SU-DHL-6 (cell line): ENCODE data around the gene SLX4IP.
"Not testable (repeated sequence)": the region's sequence is repeated elsewhere in the genome, so short reads cannot be mapped to it uniquely, and the experiment has no call there.

Experiments used
- H2AFZ ChIP-seq: fragments of 200-600 bp; sonication (generic); 2 replicates; pipeline ENCODE4 v1.6.1; 2014; ENCODE audit warnings: low read depth, mild to moderate bottlenecking, moderate library complexity, mixed read lengths, antibody characterized with exemption, low read length; ENCODE audit not compliant: severe bottlenecking
- H3F3A ChIP-seq: fragments of 200-600 bp; shearing (Covaris generic); 2 replicates; pipeline ENCODE4 v1.6.0; 2016; ENCODE audit warnings: antibody characterized with exemption, mild to moderate bottlenecking; ENCODE audit not compliant: insufficient read depth
- H3K27ac ChIP-seq: fragments of 200-600 bp; sonication (generic); 2 replicates; pipeline ENCODE4 v1.5.1; 2016; ENCODE audit warnings: low read depth, mild to moderate bottlenecking, low read length, moderate library complexity, mixed read lengths
- H3K27me3 ChIP-seq: fragments of 200-600 bp; sonication (generic), shearing (Covaris generic); 2 replicates; pipeline ENCODE4 v1.6.0; 2014; ENCODE audit warnings: mild to moderate bottlenecking, low read length
- H3K36me3 ChIP-seq: fragments of 200-600 bp; sonication (generic); 2 replicates; pipeline ENCODE4 v1.6.1; 2014; ENCODE audit warnings: mild to moderate bottlenecking, low read length, mixed read lengths
- H3K4me2 ChIP-seq: fragments of 300-600, 200-600 bp; shearing (Covaris generic), sonication (generic); 2 replicates; pipeline ENCODE4 v1.6.0; 2014; ENCODE audit warnings: low read length, low read depth, mild to moderate bottlenecking; ENCODE audit not compliant: poor library complexity, severe bottlenecking
- H3K4me3 ChIP-seq: fragments of 200-600 bp; sonication (generic); 2 replicates; pipeline ENCODE4 v1.5.1; 2014; ENCODE audit warnings: antibody characterized with exemption, low read length, mild to moderate bottlenecking, mixed read lengths; ENCODE audit not compliant: insufficient read depth, poor library complexity, severe bottlenecking
- H3K79me2 ChIP-seq: fragments of 200-600 bp; sonication (generic); 2 replicates; pipeline ENCODE4 v1.6.1; 2014; ENCODE audit warnings: mild to moderate bottlenecking, low read length, moderate library complexity; ENCODE audit not compliant: insufficient read depth
- H3K9ac ChIP-seq: fragments of 200-600 bp; sonication (generic); 2 replicates; pipeline ENCODE4 v1.7.0; 2014; ENCODE audit warnings: mild to moderate bottlenecking, low read length
- H3K9me2 ChIP-seq: fragments of 200-600 bp; sonication (generic); replicated peaks from 2 replicates; pipeline ENCODE4 v1.6.1; 2014; ENCODE audit warnings: low read length; ENCODE audit not compliant: insufficient read depth
- H3K9me3 ChIP-seq: fragments of 200-600 bp; sonication (generic); 2 replicates; pipeline ENCODE4 v1.6.1; 2014; ENCODE audit warnings: low read length, mixed read lengths; ENCODE audit not compliant: insufficient read depth
- H4K20me1 ChIP-seq: fragments of 200-600 bp; sonication (generic); 2 replicates; pipeline ENCODE4 v1.6.1; 2014; ENCODE audit warnings: low read depth, mild to moderate bottlenecking, antibody characterized with exemption, low read length, moderate library complexity, mixed read lengths
- CTCF ChIP-seq: fragments of 200-600 bp; sonication (generic); IDR thresholded peaks from one replicate; pipeline ENCODE4 v1.5.1; 2017; ENCODE audit warnings: antibody characterized with exemption, mild to moderate bottlenecking, low read length, moderate library complexity; ENCODE audit not compliant: insufficient read depth, poor library complexity, severe bottlenecking
- EZH2phosphoT487 ChIP-seq: fragments of 200-600 bp; sonication (generic), shearing (Covaris generic); conservative IDR thresholded peaks from 2 replicates; pipeline ENCODE4 v1.6.1; 2018; ENCODE audit warnings: mild to moderate bottlenecking, antibody characterized with exemption, low read length, moderate library complexity, mixed read lengths

The SLX4IP gene

GRCh38 chr20:10584371-10584770 lies 149.3 kb downstream of the SLX4IP start:
- H3K9me2 ChIP-seq, result no peaks in the 10 kb centered on the region
- H2AFZ ChIP-seq, result no peak overlapping the region
- no peak overlapping the region for H3K4me2 ChIP-seq
- H3F3A ChIP-seq, result no peaks in the 10 kb centered on the region; the same call in 1 of the 2 replicates
- no peaks in the 10 kb centered on the region for H3K79me2 ChIP-seq
- H4K20me1 ChIP-seq, result no peaks in the 10 kb centered on the region; the same call in 1 of the 2 replicates
- no peaks in the 10 kb centered on the region for H3K9me3 ChIP-seq
- H3K36me3 ChIP-seq, result no peaks in the 10 kb centered on the region
- no peak overlapping the region for H3K27ac ChIP-seq
- no peak overlapping the region for H3K4me3 ChIP-seq
- H3K27me3 ChIP-seq, result no peaks in the 10 kb centered on the region
- no peak overlapping the region for H3K9ac ChIP-seq
- no peak for TF ChIP-seq CTCF
- no peak for TF ChIP-seq EZH2phosphoT487

- H3K27ac ChIP-seq, result no peak overlapping the region
- H3K27me3 ChIP-seq, result no peaks in the 10 kb centered on the region
- H3K4me2 ChIP-seq, result no peak overlapping the region
- no peak overlapping the region for H3K9ac ChIP-seq
- H3K79me2 ChIP-seq, result no peaks in the 10 kb centered on the region
- no peaks in the 10 kb centered on the region for H3K9me2 ChIP-seq
- no peak for TF ChIP-seq EZH2phosphoT487
- no peak for TF ChIP-seq CTCF
- H4K20me1 ChIP-seq, result no peaks in the 10 kb centered on the region; the same call in 1 of the 2 replicates
- no peaks in the 10 kb centered on the region for H3K9me3 ChIP-seq
- no peak overlapping the region for H3K4me3 ChIP-seq
- no peak overlapping the region for H2AFZ ChIP-seq
- no peaks in the 10 kb centered on the region for H3K36me3 ChIP-seq
- no peaks in the 10 kb centered on the region; the same call in 1 of the 2 replicates for H3F3A ChIP-seq
Measured at GRCh38 chr20:10585308-10585707, 150.2 kb downstream of the SLX4IP start.

GRCh38 chr20:10586296-10586695 lies 151.2 kb downstream of the SLX4IP start:
- no peaks in the 10 kb centered on the region for H3K27me3 ChIP-seq
- H3K9ac ChIP-seq, result no peak overlapping the region
- no peak overlapping the region for H3K4me2 ChIP-seq
- TF ChIP-seq EZH2phosphoT487, result no peak
- TF ChIP-seq CTCF, result no peak
- no peaks in the 10 kb centered on the region; the same call in 1 of the 2 replicates for H4K20me1 ChIP-seq
- no peaks in the 10 kb centered on the region; the same call in 1 of the 2 replicates for H3F3A ChIP-seq
- H3K4me3 ChIP-seq, result no peak overlapping the region
- no peaks in the 10 kb centered on the region for H3K36me3 ChIP-seq
- H3K79me2 ChIP-seq, result no peaks in the 10 kb centered on the region
- H2AFZ ChIP-seq, result no peak overlapping the region
- H3K9me3 ChIP-seq, result no peaks in the 10 kb centered on the region
- H3K9me2 ChIP-seq, result no peaks in the 10 kb centered on the region
- H3K27ac ChIP-seq, result no peak overlapping the region

GRCh38 chr20:10590446-10590845 lies 155.3 kb downstream of the SLX4IP start:
- H2AFZ ChIP-seq, H3K79me2 ChIP-seq, H3K9me3 ChIP-seq, H3K9ac ChIP-seq, H3K27ac ChIP-seq, H3K4me3 ChIP-seq, H3K27me3 ChIP-seq, H3K4me2 ChIP-seq, H3F3A ChIP-seq, H3K36me3 ChIP-seq, H3K9me2 ChIP-seq, H4K20me1 ChIP-seq: not testable (repeated sequence)
